NB4 (cell line): Measurements from ENCODE around the gene HESX1.
A peak's percentile ranks its signal among the peaks of the same experiment; 100 is the strongest.

ENCODE experiments used
- DNase-seq: peaks from one replicate; pipeline ENCODE4 v3.0.0; 2010; ENCODE audit warnings: low read depth
- H3K4me3 ChIP-seq: one replicate; pipeline ENCODE4 v1.5.1; 2011; ENCODE audit warnings: mild to moderate bottlenecking, low read depth, low read length, moderate library complexity
- MYC ChIP-seq: IDR thresholded peaks from 2 replicates; pipeline ENCODE4 v1.6.1; 2011; ENCODE audit warnings: low read depth, low read length
- POLR2A ChIP-seq: IDR thresholded peaks from 2 replicates; pipeline ENCODE4 v1.6.1; 2011; ENCODE audit warnings: mild to moderate bottlenecking; ENCODE audit not compliant: insufficient read length; ENCODE audit errors: extremely low read depth
- TF ChIP-seq, protein P1 (sequence below): IDR thresholded peaks from one replicate; pipeline ENCODE4 v1.5.1; 2012; ENCODE audit warnings: low read depth, low read length
- TF ChIP-seq, protein P2 (sequence below): IDR thresholded peaks from 2 replicates; pipeline ENCODE4 v1.6.1; 2011; ENCODE audit warnings: low read depth, low read length

The HESX1 gene

DNA sequence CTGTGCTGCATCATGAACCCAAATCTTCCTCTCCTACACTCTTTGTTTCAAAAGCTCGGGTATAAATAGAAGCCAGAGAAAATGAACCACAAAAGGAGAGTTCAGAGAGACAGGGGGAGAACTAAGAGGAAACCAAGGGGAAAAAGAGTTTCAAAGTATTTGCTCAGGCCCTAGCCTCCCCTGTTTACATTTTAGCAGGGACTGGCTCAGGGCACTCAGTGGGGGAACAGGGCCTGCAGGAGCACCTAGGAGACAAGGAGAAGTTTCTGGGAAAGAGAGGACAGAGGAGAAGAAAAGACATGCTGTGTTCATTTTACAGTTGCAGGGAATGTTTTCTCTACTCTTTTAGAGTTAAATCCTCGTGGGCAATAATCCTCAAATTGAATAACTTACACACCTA is 26.1 kb downstream of the HESX1 start:
- H3K4me3 ChIP-seq, result no peak overlapping the region
- TF ChIP-seq MYC, result no peak
- no peak for TF ChIP-seq POLR2A
- TF ChIP-seq, protein P1, sequence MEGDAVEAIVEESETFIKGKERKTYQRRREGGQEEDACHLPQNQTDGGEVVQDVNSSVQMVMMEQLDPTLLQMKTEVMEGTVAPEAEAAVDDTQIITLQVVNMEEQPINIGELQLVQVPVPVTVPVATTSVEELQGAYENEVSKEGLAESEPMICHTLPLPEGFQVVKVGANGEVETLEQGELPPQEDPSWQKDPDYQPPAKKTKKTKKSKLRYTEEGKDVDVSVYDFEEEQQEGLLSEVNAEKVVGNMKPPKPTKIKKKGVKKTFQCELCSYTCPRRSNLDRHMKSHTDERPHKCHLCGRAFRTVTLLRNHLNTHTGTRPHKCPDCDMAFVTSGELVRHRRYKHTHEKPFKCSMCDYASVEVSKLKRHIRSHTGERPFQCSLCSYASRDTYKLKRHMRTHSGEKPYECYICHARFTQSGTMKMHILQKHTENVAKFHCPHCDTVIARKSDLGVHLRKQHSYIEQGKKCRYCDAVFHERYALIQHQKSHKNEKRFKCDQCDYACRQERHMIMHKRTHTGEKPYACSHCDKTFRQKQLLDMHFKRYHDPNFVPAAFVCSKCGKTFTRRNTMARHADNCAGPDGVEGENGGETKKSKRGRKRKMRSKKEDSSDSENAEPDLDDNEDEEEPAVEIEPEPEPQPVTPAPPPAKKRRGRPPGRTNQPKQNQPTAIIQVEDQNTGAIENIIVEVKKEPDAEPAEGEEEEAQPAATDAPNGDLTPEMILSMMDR, result no peak
- TF ChIP-seq, protein P2, sequence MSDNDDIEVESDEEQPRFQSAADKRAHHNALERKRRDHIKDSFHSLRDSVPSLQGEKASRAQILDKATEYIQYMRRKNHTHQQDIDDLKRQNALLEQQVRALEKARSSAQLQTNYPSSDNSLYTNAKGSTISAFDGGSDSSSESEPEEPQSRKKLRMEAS, result no peak
- no peak for DNase-seq

DNA sequence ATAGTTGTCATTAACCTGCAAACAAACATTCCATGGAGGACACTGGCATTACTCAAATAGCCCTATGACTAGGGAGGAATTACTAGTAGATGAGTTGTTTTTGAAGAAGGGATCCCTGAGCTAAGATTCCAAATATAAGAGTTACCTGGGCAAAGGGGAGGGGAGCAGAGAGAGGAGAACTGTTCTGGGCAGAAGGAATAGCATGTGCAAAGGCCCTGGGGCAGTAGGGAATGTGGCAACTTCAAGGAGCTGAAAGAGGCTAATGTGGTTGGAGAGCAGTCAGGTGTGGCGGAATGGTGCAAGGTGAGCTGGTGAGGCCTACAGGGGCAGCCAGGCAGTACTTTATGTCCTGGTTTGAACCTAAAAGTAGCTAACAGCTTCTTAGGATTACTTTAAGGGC is 28.8 kb downstream of the HESX1 start:
- no peak for DNase-seq
- H3K4me3 ChIP-seq, result no peak overlapping the region
- TF ChIP-seq MYC (no peak), POLR2A (no peak)
- TF ChIP-seq, protein P2, result no peak

DNA sequence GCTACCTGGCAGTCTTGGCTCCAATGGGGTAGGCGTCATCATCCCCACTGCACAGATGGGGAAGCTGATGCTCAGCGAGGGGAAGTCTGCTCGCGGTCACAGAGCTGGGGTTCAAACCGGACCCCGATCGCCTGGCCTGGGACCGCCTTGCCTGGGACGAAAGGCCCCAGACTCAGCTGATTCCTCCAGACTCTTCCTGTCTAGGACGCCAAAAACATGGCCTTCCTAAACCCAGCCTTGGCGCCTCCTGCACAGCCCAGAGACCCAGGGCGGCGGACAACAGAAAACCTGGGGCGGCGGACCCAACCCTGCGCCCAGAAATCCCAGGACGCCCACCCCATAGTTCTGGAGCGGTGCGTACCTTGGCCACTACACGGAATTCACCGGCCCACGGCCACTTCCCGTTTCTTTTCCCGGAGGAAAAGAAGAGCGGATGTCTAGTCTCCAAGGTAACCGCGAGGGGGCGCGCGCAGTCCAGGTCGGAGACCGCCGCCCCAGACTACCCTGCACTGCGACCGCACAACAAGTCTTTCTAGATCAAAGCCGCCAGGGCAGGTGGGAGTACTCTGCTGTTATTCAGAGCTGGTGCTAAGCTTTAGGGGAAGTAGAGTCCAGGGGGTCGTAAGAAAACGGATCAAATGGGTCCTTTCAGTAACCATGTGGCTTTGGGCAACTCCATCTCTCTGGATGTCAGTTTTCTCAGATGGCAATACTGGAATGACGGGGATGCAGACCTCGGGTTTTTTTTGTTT is 29.7 kb downstream of the HESX1 start:
- DNase-seq, result peak; percentile 74
- peak overlapping the region; percentile 21 for H3K4me3 ChIP-seq

DNA sequence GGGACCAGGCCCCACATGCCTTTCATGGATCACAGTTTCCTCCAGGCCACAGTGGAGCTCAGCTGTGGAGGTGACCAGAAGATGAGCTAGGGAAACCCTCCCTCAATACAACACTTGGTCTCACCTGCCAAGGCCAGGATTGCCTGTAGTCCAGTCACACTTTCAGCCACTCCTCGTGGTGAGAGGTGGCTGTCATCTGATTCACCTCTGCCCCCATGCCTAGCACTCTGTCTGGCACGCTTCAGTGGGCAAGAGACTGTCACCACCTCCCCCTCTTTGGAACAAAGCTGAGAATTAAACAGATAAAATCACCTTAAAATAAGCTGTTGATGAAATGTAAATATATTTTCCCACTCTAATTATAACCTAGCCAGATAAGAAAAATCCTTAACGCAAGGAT is 30.7 kb downstream of the HESX1 start:
- H3K4me3 ChIP-seq, result no peak overlapping the region
- TF ChIP-seq, protein P1, result no peak
- TF ChIP-seq MYC, result no peak
- no peak for TF ChIP-seq POLR2A
- TF ChIP-seq, protein P2, result no peak

More for the DNA sequence above, 29.7 kb downstream of the HESX1 start:
- TF ChIP-seq POLR2A, result no peak
- TF ChIP-seq, protein P1, result peak; percentile 63

DNA sequence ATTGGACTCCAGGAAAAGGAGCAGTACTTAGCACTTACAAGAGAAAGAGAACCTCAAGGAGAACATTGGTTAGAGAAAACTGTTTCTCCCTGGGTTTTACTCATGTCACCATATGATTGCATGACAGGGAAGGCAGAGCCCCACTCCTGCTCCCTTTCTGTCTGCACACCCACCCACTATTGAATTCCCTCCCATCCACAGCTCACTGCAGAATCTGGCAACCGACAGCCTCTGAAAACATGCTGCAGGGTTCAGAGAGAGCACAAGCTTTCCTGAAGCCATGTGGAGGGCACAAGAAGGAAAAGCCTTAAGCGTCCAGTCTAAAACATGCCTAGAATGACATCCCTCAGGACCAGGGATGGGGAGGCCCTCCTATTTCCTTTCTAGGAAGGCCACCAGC is 31.6 kb downstream of the HESX1 start:
- no peak overlapping the region for H3K4me3 ChIP-seq
- TF ChIP-seq, protein P1, result no peak
- TF ChIP-seq MYC, result no peak
- TF ChIP-seq, protein P2, result no peak
- TF ChIP-seq POLR2A, result no peak
- DNase-seq, result no peak

More for the DNA sequence above, 30.7 kb downstream of the HESX1 start:
- DNase-seq, result no peak

DNA sequence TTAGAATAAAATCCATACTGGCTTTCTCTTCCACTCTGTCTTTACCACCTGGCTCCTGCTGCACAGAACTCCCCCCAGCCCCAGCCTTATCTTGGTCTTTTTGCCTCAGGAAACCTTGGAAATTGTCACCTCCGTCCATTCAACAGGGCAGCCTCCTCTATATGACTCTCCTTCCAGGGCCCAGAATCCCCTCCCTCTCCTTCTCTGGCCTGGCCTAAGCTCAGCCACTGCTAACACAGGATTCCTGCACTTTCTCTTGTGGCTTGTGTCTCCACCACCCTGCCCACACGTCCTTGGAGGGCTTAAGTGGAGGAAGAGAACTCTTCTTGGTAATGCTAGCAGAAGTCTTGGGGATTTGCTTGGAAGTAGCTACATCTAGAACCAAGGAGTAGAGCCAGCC is 33.1 kb downstream of the HESX1 start:
- H3K4me3 ChIP-seq, result no peak overlapping the region
- DNase-seq, result no peak
- TF ChIP-seq MYC (no peak), POLR2A (no peak)
- TF ChIP-seq, protein P2, result no peak

DNA sequence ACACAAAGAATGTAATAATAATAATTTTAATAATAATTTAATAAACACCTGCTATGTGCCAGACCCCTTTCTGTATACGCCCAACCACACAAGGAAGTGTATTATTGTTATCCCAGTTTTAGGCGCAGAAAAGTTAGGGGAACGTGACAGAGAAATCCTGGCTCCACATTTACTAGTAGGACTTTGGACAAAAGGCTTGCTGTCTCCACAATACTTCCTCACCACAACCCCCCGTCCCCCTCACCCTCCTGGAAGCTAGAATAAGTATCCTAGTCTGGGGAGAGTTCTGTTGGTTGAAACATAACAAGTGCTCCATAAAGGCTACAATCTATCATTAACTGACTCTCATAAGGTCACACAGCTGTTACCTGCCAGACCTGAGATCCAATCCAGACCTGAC is 34.1 kb downstream of the HESX1 start:
- no peak for DNase-seq
- TF ChIP-seq, protein P2, result no peak
- TF ChIP-seq POLR2A (no peak), MYC (no peak)
- TF ChIP-seq, protein P1, result no peak
- no peak overlapping the region for H3K4me3 ChIP-seq
